ENCODE data around the gene SCAMP2. TPM values are rescaled to one million over a fixed set of nuclear protein-coding genes. Genes with fewer than 3 reads are reported as not detected.

Gene SCAMP2
- total RNA-seq, 1 donor from 2014 or later = 35.6 TPM

GRCh38 chr15:74837482-74838136 lies 35.6 kb downstream of the SCAMP2 start:
- H3K27me3 Mint-ChIP-seq (ENCODE audit: unreplicated experiment) = peaks cover 9% of the 10 kb centered on the region
- peaks cover 6% of the 10 kb centered on the region for H3K9me3 Mint-ChIP-seq (ENCODE audit: unreplicated experiment)
- H3K4me3 Mint-ChIP-seq (ENCODE audit: unreplicated experiment) = no peak overlapping the region
- no peak for DNase-seq
- H3K36me3 Mint-ChIP-seq (ENCODE audit: unreplicated experiment) = no peaks in the 10 kb centered on the region
- TF ChIP-seq, protein P1, sequence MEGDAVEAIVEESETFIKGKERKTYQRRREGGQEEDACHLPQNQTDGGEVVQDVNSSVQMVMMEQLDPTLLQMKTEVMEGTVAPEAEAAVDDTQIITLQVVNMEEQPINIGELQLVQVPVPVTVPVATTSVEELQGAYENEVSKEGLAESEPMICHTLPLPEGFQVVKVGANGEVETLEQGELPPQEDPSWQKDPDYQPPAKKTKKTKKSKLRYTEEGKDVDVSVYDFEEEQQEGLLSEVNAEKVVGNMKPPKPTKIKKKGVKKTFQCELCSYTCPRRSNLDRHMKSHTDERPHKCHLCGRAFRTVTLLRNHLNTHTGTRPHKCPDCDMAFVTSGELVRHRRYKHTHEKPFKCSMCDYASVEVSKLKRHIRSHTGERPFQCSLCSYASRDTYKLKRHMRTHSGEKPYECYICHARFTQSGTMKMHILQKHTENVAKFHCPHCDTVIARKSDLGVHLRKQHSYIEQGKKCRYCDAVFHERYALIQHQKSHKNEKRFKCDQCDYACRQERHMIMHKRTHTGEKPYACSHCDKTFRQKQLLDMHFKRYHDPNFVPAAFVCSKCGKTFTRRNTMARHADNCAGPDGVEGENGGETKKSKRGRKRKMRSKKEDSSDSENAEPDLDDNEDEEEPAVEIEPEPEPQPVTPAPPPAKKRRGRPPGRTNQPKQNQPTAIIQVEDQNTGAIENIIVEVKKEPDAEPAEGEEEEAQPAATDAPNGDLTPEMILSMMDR (IDR thresholded peaks at IDR 0.05; ENCODE audit: partially characterized antibody, unreplicated experiment) = no peak
- H3K27ac Mint-ChIP-seq (ENCODE audit: unreplicated experiment) = peak overlapping the region; percentile 72
- H3K4me1 Mint-ChIP-seq (ENCODE audit: low read depth, unreplicated experiment) = peaks cover 22% of the 10 kb centered on the region

DNA sequence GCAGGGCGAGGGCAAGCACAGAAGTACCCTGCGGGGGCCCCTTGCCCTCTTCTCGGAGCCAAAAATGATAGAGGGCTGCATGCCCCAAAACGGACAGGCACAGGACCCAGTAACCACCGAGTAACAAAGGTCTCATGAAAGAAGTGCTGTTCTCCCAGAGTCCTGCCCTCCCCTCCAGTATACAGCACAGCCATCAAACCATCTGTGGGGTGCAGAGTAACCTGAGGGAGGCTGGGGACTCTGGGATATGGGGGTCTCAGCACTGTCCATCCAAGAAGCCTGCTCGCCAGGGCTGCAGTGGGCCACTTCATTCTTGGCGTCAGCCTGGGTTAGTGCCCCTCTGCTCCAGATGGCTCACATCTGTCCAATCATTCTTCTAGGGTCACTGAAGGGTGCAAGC lies 36.3 kb downstream of the SCAMP2 start:
- Mint-ChIP-seq H3K36me3 (ENCODE audit: unreplicated experiment) (no peaks in the 10 kb centered on the region), H3K4me1 (ENCODE audit: low read depth, unreplicated experiment) (peaks cover 22% of the 10 kb centered on the region), H3K27me3 (ENCODE audit: unreplicated experiment) (peaks cover 9% of the 10 kb centered on the region), H3K4me3 (ENCODE audit: unreplicated experiment) (no peak overlapping the region), H3K27ac (ENCODE audit: unreplicated experiment) (peak overlapping the region; percentile 72), H3K9me3 (ENCODE audit: unreplicated experiment) (peaks cover 6% of the 10 kb centered on the region)
- no peak for DNase-seq
- TF ChIP-seq, protein P1 (IDR thresholded peaks at IDR 0.05; ENCODE audit: partially characterized antibody, unreplicated experiment) = no peak

GRCh38 chr15:74835312-74835823 lies 37.8 kb downstream of the SCAMP2 start:
- peaks cover 4% of the 10 kb centered on the region for H3K9me3 Mint-ChIP-seq (ENCODE audit: unreplicated experiment)
- DNase-seq = peak; percentile 83
- TF ChIP-seq, protein P1 (IDR thresholded peaks at IDR 0.05; ENCODE audit: partially characterized antibody, unreplicated experiment) = peak; percentile 80
- peak overlapping the region; percentile 13 for H3K4me3 Mint-ChIP-seq (ENCODE audit: unreplicated experiment)
- no peak overlapping the region for H3K27ac Mint-ChIP-seq (ENCODE audit: unreplicated experiment)
- H3K27me3 Mint-ChIP-seq (ENCODE audit: unreplicated experiment) = peaks cover 3% of the 10 kb centered on the region
- H3K4me1 Mint-ChIP-seq (ENCODE audit: low read depth, unreplicated experiment) = peaks cover 28% of the 10 kb centered on the region
- no peaks in the 10 kb centered on the region for H3K36me3 Mint-ChIP-seq (ENCODE audit: unreplicated experiment)

DNA sequence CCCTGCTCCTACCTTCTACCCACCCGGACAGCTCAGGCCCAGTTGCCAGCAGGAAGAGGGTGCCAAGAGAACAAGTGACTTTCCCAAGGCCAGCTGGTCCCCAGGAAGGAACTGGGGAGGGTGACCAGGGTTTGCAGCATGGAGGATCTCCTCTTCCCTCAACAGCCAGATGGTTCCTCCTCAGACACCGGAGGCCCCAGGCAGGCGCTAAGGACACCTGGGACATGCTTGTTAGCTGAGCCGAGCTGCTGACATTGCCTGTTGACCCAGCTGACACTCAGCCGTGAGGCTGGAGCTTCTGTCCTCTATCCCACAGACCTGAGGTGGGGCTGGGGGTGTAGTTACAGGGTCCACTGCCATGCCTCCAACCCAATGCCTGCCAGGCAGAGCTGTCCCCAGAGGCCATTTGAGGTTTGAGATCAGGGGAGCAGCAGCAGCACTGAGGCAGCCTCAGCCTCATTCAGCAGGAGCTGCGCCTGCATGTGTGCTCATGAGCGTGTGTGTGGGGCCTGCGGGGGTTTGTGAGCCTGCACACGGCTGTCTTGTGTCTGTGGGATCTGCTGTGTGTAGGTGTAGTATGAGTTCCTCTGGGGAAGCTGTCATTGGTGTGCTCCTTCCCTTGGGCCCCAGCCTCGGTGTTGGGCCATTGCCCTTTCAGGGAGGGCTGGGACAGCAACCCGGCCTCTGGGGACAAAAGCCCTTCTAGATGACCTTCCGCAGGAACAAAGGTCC lies 39.6 kb downstream of the SCAMP2 start:
- peak; percentile 48 for DNase-seq
- no peaks in the 10 kb centered on the region for H3K36me3 Mint-ChIP-seq (ENCODE audit: unreplicated experiment)
- peaks cover 5% of the 10 kb centered on the region for H3K9me3 Mint-ChIP-seq (ENCODE audit: unreplicated experiment)
- peaks cover 3% of the 10 kb centered on the region for H3K27me3 Mint-ChIP-seq (ENCODE audit: unreplicated experiment)
- TF ChIP-seq, protein P1 (IDR thresholded peaks at IDR 0.05; ENCODE audit: partially characterized antibody, unreplicated experiment) = no peak
- H3K27ac Mint-ChIP-seq (ENCODE audit: unreplicated experiment) = peak overlapping the region; percentile 52
- H3K4me1 Mint-ChIP-seq (ENCODE audit: low read depth, unreplicated experiment) = peaks cover 37% of the 10 kb centered on the region
- no peak overlapping the region for H3K4me3 Mint-ChIP-seq (ENCODE audit: unreplicated experiment)

GRCh38 chr15:74832826-74833225 lies 40.3 kb downstream of the SCAMP2 start:
- H3K9me3 Mint-ChIP-seq (ENCODE audit: unreplicated experiment) = peaks cover 5% of the 10 kb centered on the region
- DNase-seq = no peak
- peaks cover 42% of the 10 kb centered on the region for H3K4me1 Mint-ChIP-seq (ENCODE audit: low read depth, unreplicated experiment)
- TF ChIP-seq, protein P1 (IDR thresholded peaks at IDR 0.05; ENCODE audit: partially characterized antibody, unreplicated experiment) = no peak
- no peaks in the 10 kb centered on the region for H3K36me3 Mint-ChIP-seq (ENCODE audit: unreplicated experiment)
- peak overlapping the region; percentile 47 for H3K4me3 Mint-ChIP-seq (ENCODE audit: unreplicated experiment)
- peaks cover 3% of the 10 kb centered on the region for H3K27me3 Mint-ChIP-seq (ENCODE audit: unreplicated experiment)
- peak overlapping the region; percentile 18 for H3K27ac Mint-ChIP-seq (ENCODE audit: unreplicated experiment)

All from glutamatergic neuron (in vitro differentiated cells).